Lower leg skin (tissue), 4 donors: ENCODE data around the gene DCD. TPM values are rescaled to one million over a fixed set of nuclear protein-coding genes. Genes with fewer than 3 reads are reported as not detected.
A peak's percentile ranks its signal among the peaks of the same experiment; 100 is the strongest.

Experiments used
- DNase-seq, 2 donors: peaks; one replicate each; pipeline ENCODE4 v3.0.0-alpha.2; 2019; ENCODE audit warnings: low spot score in 2 of 2
- H3K4me3 ChIP-seq: fragments of 200-600 bp; sonication (generic); 2 replicates; pipeline ENCODE4 v1.5.1; 2017; ENCODE audit warnings: mild to moderate bottlenecking, low read depth; ENCODE audit not compliant: poor library complexity, severe bottlenecking
- POLR2A ChIP-seq, 2 donors: fragments of 450-650 bp; IDR thresholded peaks; one replicate each; pipeline ENCODE4 v1.6.1; 2016 to 2017; ENCODE audit warnings: antibody characterized with exemption in 2 of 2, mild to moderate bottlenecking in 1 of 2, moderate library complexity in 1 of 2
- WGBS, 2 donors: methylation state at CpG; one replicate each; pipeline ENCODE4 v1.1.5; 2018; 5-methylcytosine and 5-hydroxymethylcytosine counted together
- intact Hi-C: fragments of 100-400 bp; cut with DNase I; formaldehyde crosslinking; loops from one replicate; pipeline ENCODE4 v1.15.0; 2023; ENCODE audit warnings: low total_unique reads
- total RNA-seq, 4 donors: library from RNA; depleted of rRNA; stranded (reverse); fragments of >200 nt; gene quantifications; one replicate each; pipeline ENCODE4 v1.1.0, GENCODE V29; 2016
- TF ChIP-seq, protein P1 (sequence below), 3 donors: fragments of 450-650 bp; IDR thresholded peaks; one replicate each; pipeline ENCODE4 v1.5.1; 2016; ENCODE audit warnings: antibody characterized with exemption in 3 of 3, mild to moderate bottlenecking in 3 of 3, moderate library complexity in 2 of 3

Gene DCD
- total RNA-seq, 4 donors from 2014 or later: 449 to 9,764 (median 1,589) TPM

DNA sequence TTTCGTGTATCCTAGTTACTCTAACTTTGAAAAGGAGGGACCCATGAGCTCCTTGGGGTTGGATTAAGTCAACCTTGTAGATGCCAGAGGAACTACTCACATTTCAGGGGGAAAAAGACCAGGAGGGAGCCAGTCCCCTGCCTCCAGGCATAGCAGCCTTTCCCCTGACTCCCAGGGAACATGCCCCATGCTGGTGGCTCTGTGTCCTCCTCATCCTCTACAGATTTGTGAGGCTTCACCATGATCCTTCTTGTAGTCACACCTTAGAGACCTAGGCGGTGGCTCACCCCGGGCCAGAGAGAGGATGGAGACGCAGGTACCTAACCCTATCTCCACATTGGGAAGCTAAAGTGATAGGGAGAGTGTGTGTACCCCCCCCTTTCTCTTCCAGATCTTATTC is 43.7 kb downstream of the DCD start:
- intact Hi-C loops: no loop called here
- no peak overlapping the region for H3K4me3 ChIP-seq
- WGBS, 2 donors: 92 to 96% methylated on average over 4 of the region's 4 CpGs
- no peak for TF ChIP-seq POLR2A (IDR thresholded peaks at IDR 0.05)
- TF ChIP-seq, protein P1, sequence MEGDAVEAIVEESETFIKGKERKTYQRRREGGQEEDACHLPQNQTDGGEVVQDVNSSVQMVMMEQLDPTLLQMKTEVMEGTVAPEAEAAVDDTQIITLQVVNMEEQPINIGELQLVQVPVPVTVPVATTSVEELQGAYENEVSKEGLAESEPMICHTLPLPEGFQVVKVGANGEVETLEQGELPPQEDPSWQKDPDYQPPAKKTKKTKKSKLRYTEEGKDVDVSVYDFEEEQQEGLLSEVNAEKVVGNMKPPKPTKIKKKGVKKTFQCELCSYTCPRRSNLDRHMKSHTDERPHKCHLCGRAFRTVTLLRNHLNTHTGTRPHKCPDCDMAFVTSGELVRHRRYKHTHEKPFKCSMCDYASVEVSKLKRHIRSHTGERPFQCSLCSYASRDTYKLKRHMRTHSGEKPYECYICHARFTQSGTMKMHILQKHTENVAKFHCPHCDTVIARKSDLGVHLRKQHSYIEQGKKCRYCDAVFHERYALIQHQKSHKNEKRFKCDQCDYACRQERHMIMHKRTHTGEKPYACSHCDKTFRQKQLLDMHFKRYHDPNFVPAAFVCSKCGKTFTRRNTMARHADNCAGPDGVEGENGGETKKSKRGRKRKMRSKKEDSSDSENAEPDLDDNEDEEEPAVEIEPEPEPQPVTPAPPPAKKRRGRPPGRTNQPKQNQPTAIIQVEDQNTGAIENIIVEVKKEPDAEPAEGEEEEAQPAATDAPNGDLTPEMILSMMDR (IDR thresholded peaks at IDR 0.05): no peak
- DNase-seq: peak in 1 of 2 donors; percentile 60

- WGBS, 2 donors: 87 to 92% methylated on average over 5 of the region's 5 CpGs
- H3K4me3 ChIP-seq: no peak overlapping the region
- TF ChIP-seq POLR2A (IDR thresholded peaks at IDR 0.05): no peak
- TF ChIP-seq, protein P1 (IDR thresholded peaks at IDR 0.05): no peak
- intact Hi-C loops: no loop called here
- DNase-seq: peak in 1 of 2 donors; percentile 46
Observed at GRCh38 chr12:54603872-54604271, 44.3 kb downstream of the DCD start.

DNA sequence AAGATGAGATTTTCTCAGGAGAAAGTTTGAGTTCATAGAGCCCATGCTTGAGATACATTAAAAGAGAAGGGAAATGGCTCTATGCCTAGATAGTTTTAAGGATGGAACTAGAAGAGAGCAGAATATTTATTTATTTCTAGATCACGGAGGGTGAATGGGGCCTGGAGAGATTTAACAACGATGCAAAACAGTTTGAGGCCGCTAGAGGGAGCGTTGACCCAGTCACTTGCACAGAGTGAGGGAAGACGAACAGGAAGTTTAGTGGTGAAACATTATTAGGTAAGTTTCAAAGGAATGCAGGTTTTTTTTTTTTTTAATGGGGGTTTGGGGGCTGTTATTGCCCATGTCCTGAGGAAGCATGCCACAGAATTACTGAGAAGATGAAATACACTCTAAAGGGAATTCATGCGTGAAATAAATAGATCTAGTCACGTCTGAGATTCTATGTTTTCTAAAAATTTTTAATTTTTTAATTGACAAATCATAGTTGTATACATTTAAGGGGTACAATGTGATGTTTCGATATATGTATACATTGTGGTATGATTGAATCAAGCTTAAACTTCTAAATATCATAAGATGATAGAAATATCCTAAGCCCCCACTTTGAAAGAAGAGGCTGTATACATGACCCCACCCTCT is 44.9 kb downstream of the DCD start:
- TF ChIP-seq, protein P1 (IDR thresholded peaks at IDR 0.05): no peak
- TF ChIP-seq POLR2A (IDR thresholded peaks at IDR 0.05): no peak
- no peak overlapping the region for H3K4me3 ChIP-seq
- 17 to 29% methylated on average over 8 of the region's 8 CpGs for WGBS, 2 donors
- intact Hi-C loops: no loop called here
- peak; percentile 45 to 90 for DNase-seq

DNA sequence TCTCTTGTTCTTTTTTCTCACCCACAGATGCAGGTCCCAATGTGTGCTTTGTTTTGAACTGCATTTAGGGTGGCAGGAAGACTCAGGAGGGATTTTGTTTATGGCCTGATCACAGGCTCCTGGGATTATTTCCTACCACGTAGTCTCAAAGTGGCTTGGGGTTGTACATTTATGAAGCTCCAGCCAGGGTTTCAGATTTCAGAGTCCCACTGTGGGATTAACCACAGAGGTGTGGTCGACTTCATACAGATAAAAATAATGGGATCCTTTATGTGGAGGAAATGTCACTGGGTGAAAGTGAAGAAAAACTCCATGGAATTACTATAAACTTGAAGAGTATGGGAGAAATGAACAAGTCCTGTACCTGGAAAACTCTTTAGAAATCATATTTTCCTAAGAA is 45.5 kb downstream of the DCD start:
- intact Hi-C loops: no loop called here
- no peak for DNase-seq
- 43 to 45% methylated on average over 2 of the region's 2 CpGs for WGBS, 2 donors
- no peak overlapping the region for H3K4me3 ChIP-seq
- no peak for TF ChIP-seq POLR2A (IDR thresholded peaks at IDR 0.05)
- TF ChIP-seq, protein P1 (IDR thresholded peaks at IDR 0.05): no peak

DNA sequence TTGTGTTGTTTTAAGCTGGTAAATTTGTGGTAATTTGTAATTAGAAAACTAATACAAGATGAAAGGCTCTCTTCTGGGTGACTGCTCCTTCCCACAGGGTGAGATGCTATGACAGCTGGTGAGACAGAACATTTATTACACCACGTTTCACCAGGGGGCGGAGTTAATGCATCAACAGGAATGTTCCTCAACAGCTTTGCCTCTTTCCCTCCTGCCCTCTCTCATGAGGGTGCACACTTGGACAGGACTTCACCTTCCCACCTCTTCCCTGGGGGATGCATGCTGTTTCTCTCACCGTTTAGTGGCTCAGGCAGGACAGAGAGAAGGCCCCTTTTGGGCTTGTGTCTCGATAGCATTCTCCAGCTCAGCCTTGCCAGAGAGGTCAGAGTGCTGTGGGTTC is 46.3 kb downstream of the DCD start:
- no peak for DNase-seq
- 58 to 62% methylated on average over 4 of the region's 4 CpGs for WGBS, 2 donors
- intact Hi-C loops: no loop called here
- H3K4me3 ChIP-seq: no peak overlapping the region
- TF ChIP-seq, protein P1 (IDR thresholded peaks at IDR 0.05): no peak
- TF ChIP-seq POLR2A (IDR thresholded peaks at IDR 0.05): no peak

DNA sequence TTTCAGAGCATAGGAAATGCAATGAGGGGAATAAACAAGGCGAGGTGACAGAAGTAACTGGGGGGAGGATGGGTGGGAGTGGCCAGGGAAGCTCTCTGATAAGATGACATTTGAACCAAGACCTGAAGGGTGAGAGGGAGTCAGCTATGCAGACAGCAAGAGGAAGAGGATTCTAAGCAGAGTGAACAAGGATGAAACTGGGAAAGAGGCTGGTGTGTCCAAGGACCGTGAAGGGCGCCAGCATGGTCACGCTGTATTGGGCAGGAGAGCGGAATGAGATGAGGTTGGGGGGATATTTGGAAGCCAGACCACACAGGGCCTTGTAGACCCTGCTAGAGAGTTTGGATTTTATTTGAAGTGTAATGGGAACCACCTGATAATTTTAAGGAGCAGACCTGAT is 49.2 kb downstream of the DCD start:
- TF ChIP-seq POLR2A (IDR thresholded peaks at IDR 0.05): no peak
- TF ChIP-seq, protein P1 (IDR thresholded peaks at IDR 0.05): no peak
- 74 to 87% methylated on average over 5 of the region's 5 CpGs for WGBS, 2 donors
- DNase-seq: peak in 1 of 2 donors; percentile 39
- intact Hi-C loops: no loop called here
- H3K4me3 ChIP-seq: no peak overlapping the region
